PC-3 (cell line): ENCODE results near the gene PACS1. TPM values are rescaled to one million over a fixed set of nuclear protein-coding genes. Genes with fewer than 3 reads are reported as not detected.

ENCODE experiments used
- ATAC-seq: fragments of 200-7000 bp; cut with Tn5 transposase; 2 replicates; pipeline ENCODE4 v1.9.1; 2020; ENCODE audit warnings: mild to moderate bottlenecking, moderate library complexity
- BruUV-seq: library from RNA; stranded (reverse); fragments of 400-500 nt; replicated peaks from 2 replicates; lab custom pipeline; 2021; lab: Mats Ljungman, UMichigan
- CTCF ChIA-PET: fragments of 300-600 bp; sonication (Branson Sonifier 250); formaldehyde crosslinking; loops from one replicate; lab custom pipeline; 2022; ENCODE audit warnings: antibody characterized with exemption; lab: Charles Lee
- POLR2A ChIA-PET: fragments of 300-600 bp; sonication (Branson Sonifier 250); formaldehyde crosslinking; loops from one replicate; lab custom pipeline; 2022; ENCODE audit warnings: antibody characterized with exemption; ENCODE audit not compliant: unreplicated experiment; lab: Charles Lee
- DNase-seq: peaks from one replicate; pipeline ENCODE4 v3.0.0-alpha.2; 2015
- H2AFZ ChIP-seq: fragments of 300-600 bp; sonication (generic); 2 replicates; pipeline ENCODE4 v1.6.0; 2016; ENCODE audit warnings: antibody characterized with exemption, low read length
- H3F3A ChIP-seq: fragments of 300-600 bp; sonication (generic); one replicate; pipeline ENCODE4 v1.6.0; 2017; ENCODE audit warnings: antibody characterized with exemption, low read length, control low read depth, mild to moderate bottlenecking; ENCODE audit not compliant: unreplicated experiment
- H3K27ac ChIP-seq: fragments of 300-600 bp; sonication (generic); 2 replicates; pipeline ENCODE4 v1.5.1; 2016; ENCODE audit warnings: mild to moderate bottlenecking, low read length
- H3K27me3 ChIP-seq: fragments of 300-600 bp; sonication (generic); 2 replicates; pipeline ENCODE4 v1.6.1; 2016; ENCODE audit warnings: low read length, mixed read lengths
- H3K36me3 ChIP-seq: fragments of 300-600 bp; sonication (generic); 2 replicates; pipeline ENCODE4 v1.6.1; 2016; ENCODE audit warnings: low read depth, mixed run types, low read length, mixed read lengths
- H3K4me1 ChIP-seq: fragments of 300-600 bp; sonication (generic); 2 replicates; pipeline ENCODE4 v1.5.1; 2016; ENCODE audit warnings: low read length; ENCODE audit not compliant: insufficient read depth
- H3K4me2 ChIP-seq: fragments of 300-600 bp; sonication (generic); 2 replicates; pipeline ENCODE4 v1.6.0; 2016; ENCODE audit warnings: low read length
- H3K4me3 ChIP-seq: fragments of 300-600 bp; sonication (generic); 2 replicates; pipeline ENCODE4 v1.5.1; 2016; ENCODE audit warnings: mild to moderate bottlenecking, low read length, mixed read lengths
- H3K79me2 ChIP-seq: fragments of 300-600 bp; sonication (generic); 2 replicates; pipeline ENCODE4 v1.6.1; 2017; ENCODE audit warnings: low read length, mixed read lengths
- H3K9ac ChIP-seq: fragments of 300-600 bp; sonication (generic); 2 replicates; pipeline ENCODE4 v1.6.0; 2016; ENCODE audit warnings: mild to moderate bottlenecking, low read length
- H3K9me2 ChIP-seq: fragments of 300-600 bp; sonication (generic); replicated peaks from 2 replicates; pipeline ENCODE4 v1.6.1; 2016; ENCODE audit warnings: mixed run types, low read length, mixed read lengths
- H3K9me3 ChIP-seq: fragments of 300-600 bp; sonication (generic); 2 replicates; pipeline ENCODE4 v1.6.1; 2016; ENCODE audit warnings: low read length, mixed read lengths
- H4K20me1 ChIP-seq: fragments of 300-600 bp; sonication (generic); 2 replicates; pipeline ENCODE4 v1.6.1; 2016; ENCODE audit warnings: low read length, mixed read lengths
- EZH2 ChIP-seq: fragments of 300-600 bp; sonication (generic); IDR thresholded peaks from one replicate; pipeline ENCODE4 v1.6.1; 2017; ENCODE audit warnings: antibody characterized with exemption, mild to moderate bottlenecking, low read length; ENCODE audit not compliant: unreplicated experiment
- EZH2phosphoT487 ChIP-seq: fragments of 300-600 bp; sonication (generic); IDR thresholded peaks from 2 replicates; pipeline ENCODE4 v1.6.1; 2018; ENCODE audit warnings: mild to moderate bottlenecking, antibody characterized with exemption, low read length, borderline replicate concordance
- intact Hi-C: fragments of 100-400 bp; cut with micrococcal nuclease; formaldehyde crosslinking; loops from 2 replicates; pipeline ENCODE4 v1.9.0; 2023
- total RNA-seq: library from RNA; depleted of rRNA; stranded (reverse); fragments of >200 nt; gene quantifications from 2 replicates; pipeline ENCODE4 v1.2.3, GENCODE V29; 2014
- TF ChIP-seq, protein P1 (sequence below): fragments of 300-600 bp; sonication (generic); conservative IDR thresholded peaks from 2 replicates; pipeline ENCODE4 v1.5.1; 2017; ENCODE audit warnings: antibody characterized with exemption, low read depth, mild to moderate bottlenecking, low read length

The PACS1 gene
- total RNA-seq, 1 experiment from 2014 or later = 28.7 TPM

- Histone ChIP-seq H3K27me3 (no peaks in the 10 kb centered on the region), H4K20me1 (no peaks in the 10 kb centered on the region), H3K4me2 (no peak overlapping the region), H3K4me3 (no peak overlapping the region), H3F3A (no peaks in the 10 kb centered on the region), H3K4me1 (peaks cover 8% of the 10 kb centered on the region), H3K79me2 (no peaks in the 10 kb centered on the region), H2AFZ (no peak overlapping the region), H3K36me3 (no peaks in the 10 kb centered on the region), H3K9me3 (no peaks in the 10 kb centered on the region), H3K27ac (no peak overlapping the region), H3K9ac (no peak overlapping the region), H3K9me2 (no peaks in the 10 kb centered on the region)
- no peak for DNase-seq
- POLR2A ChIA-PET = no interaction called here
- no TSS peak for BruUV-seq
- ATAC-seq = no peak
- intact Hi-C loops = no loop called here
- CTCF ChIA-PET = no interaction called here
- no peak for TF ChIP-seq EZH2phosphoT487
- TF ChIP-seq, protein P1, sequence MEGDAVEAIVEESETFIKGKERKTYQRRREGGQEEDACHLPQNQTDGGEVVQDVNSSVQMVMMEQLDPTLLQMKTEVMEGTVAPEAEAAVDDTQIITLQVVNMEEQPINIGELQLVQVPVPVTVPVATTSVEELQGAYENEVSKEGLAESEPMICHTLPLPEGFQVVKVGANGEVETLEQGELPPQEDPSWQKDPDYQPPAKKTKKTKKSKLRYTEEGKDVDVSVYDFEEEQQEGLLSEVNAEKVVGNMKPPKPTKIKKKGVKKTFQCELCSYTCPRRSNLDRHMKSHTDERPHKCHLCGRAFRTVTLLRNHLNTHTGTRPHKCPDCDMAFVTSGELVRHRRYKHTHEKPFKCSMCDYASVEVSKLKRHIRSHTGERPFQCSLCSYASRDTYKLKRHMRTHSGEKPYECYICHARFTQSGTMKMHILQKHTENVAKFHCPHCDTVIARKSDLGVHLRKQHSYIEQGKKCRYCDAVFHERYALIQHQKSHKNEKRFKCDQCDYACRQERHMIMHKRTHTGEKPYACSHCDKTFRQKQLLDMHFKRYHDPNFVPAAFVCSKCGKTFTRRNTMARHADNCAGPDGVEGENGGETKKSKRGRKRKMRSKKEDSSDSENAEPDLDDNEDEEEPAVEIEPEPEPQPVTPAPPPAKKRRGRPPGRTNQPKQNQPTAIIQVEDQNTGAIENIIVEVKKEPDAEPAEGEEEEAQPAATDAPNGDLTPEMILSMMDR = no peak
- no peak for TF ChIP-seq EZH2
These were observed 84.0 kb downstream of the PACS1 start for GRCh38 chr11:66154109-66154508.

GRCh38 chr11:66155387-66156073 lies 85.5 kb downstream of the PACS1 start:
- ChIA-PET CTCF (no interaction called here), POLR2A (no interaction called here)
- Histone ChIP-seq H3F3A (no peaks in the 10 kb centered on the region), H3K9ac (no peak overlapping the region), H3K9me3 (no peaks in the 10 kb centered on the region), H4K20me1 (no peaks in the 10 kb centered on the region), H3K27me3 (no peaks in the 10 kb centered on the region), H3K4me2 (no peak overlapping the region), H3K4me3 (no peak overlapping the region), H3K36me3 (no peaks in the 10 kb centered on the region), H3K27ac (no peak overlapping the region), H3K4me1 (peaks cover 8% of the 10 kb centered on the region), H3K79me2 (no peaks in the 10 kb centered on the region), H2AFZ (no peak overlapping the region), H3K9me2 (no peaks in the 10 kb centered on the region)
- TF ChIP-seq, protein P1 = no peak
- TF ChIP-seq EZH2phosphoT487 (no peak), EZH2 (no peak)
- intact Hi-C loops = no loop called here
- no TSS peak for BruUV-seq
- no peak for ATAC-seq
- no peak for DNase-seq

- Histone ChIP-seq H2AFZ (peak overlapping the region; percentile 25; the same call in 1 of the 2 replicates), H3K9me3 (no peaks in the 10 kb centered on the region), H3K36me3 (no peaks in the 10 kb centered on the region), H3K4me1 (peaks cover 8% of the 10 kb centered on the region), H4K20me1 (no peaks in the 10 kb centered on the region), H3K9ac (no peak overlapping the region), H3K9me2 (no peaks in the 10 kb centered on the region), H3K27ac (0 out of 2 replicates have a peak overlapping the region, but pooled peaks have one; percentile 16), H3K27me3 (no peaks in the 10 kb centered on the region), H3K4me3 (no peak overlapping the region), H3K79me2 (no peaks in the 10 kb centered on the region), H3K4me2 (no peak overlapping the region; the same call in 1 of the 2 replicates), H3F3A (no peaks in the 10 kb centered on the region)
- ATAC-seq (peak; percentile 87), DNase-seq (peak; percentile 59)
- CTCF ChIA-PET = no interaction called here
- POLR2A ChIA-PET = no interaction called here
- no TSS peak for BruUV-seq
- intact Hi-C loops = no loop called here
- TF ChIP-seq, protein P1 = peak; percentile 26; the same call in 1 of the 2 replicates
- no peak for TF ChIP-seq EZH2
These were observed 87.3 kb downstream of the PACS1 start for GRCh38 chr11:66157182-66157864.
